KOPT-K1 (cell line): ENCODE results near the gene BTG1.
A peak's percentile ranks its signal among the peaks of the same experiment; 100 is the strongest.
"Not testable (repeated sequence)": the region's sequence is repeated elsewhere in the genome, so short reads cannot be mapped to it uniquely, and the experiment has no call there.

Experiments used
- H3K27ac ChIP-seq: fragments of 200-600 bp; sonication (generic); 2 replicates; pipeline ENCODE4 v1.5.1; 2016; ENCODE audit warnings: antibody characterized with exemption, mild to moderate bottlenecking, low read depth, low read length; ENCODE audit not compliant: poor library complexity, severe bottlenecking
- H3K36me3 ChIP-seq: fragments of 200-600 bp; sonication (generic); 2 replicates; pipeline ENCODE4 v1.5.1; 2017; ENCODE audit warnings: antibody characterized with exemption, mild to moderate bottlenecking, low read length, moderate library complexity; ENCODE audit not compliant: insufficient read depth
- H3K9me3 ChIP-seq: fragments of 200-600 bp; sonication (generic); 2 replicates; pipeline ENCODE4 v1.5.1; 2017; ENCODE audit warnings: antibody characterized with exemption, low read length, mild to moderate bottlenecking; ENCODE audit not compliant: insufficient read depth, poor library complexity, severe bottlenecking

BTG1 gene

DNA sequence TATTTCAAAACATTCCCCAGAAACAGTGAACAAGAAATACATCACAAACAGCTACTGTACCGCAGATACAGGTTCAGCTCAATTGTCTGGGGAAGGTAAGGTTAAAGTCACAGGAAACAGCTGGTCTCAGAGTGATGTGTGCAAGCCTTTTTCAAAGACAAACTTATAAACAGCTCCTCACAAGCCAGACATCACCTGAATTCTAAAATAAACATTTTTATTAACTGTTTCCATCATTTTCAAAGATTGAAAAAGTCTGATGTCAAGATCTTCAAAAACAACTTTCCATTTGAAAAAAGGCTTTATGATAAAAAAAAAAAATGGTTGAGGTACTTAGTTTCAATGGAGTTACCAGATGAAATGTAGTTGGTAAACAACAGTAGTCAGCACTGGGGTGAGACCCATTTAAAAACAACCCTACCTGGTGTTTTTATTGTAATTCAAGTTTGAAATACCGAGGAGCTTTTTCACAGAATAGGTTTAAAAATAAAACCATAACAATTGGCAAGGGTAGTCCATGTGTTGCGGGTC, 4.0 kb downstream of the BTG1 start:
- Histone ChIP-seq H3K36me3 (peaks cover 51% of the 10 kb centered on the region), H3K9me3 (no peaks in the 10 kb centered on the region), H3K27ac (peak overlapping the region; percentile 86)

DNA sequence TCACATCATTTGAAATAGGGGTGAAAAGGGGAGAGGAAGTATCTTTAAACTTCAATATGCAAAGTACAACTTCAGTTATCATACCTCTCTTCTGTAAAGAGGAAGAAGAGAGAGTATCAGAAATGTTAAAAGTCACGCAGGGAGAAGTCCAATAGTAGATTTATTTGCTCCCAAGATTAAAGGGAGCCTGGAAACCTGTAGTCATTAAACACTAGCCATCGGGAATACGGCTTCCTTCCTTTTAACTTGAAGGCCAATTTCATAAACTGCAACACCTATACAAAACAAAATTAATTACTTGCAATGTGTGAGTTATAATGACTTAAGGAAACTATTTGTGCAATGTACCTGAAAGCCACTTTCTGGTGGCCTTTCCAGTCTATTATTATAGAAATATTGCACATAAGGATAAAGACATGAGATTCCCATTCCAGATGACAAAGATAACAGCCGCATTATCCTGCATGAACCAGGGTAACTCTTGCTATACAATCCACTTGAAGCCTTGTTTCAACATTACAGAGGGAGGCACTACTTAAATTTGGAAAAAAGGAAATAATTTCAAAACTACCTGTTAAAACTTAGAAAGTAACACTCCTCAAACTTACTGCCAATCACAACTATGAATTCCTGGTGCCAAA, 4.6 kb downstream of the BTG1 start:
- Histone ChIP-seq H3K9me3 (no peaks in the 10 kb centered on the region), H3K27ac (peak overlapping the region; percentile 33), H3K36me3 (peaks cover 51% of the 10 kb centered on the region)

DNA sequence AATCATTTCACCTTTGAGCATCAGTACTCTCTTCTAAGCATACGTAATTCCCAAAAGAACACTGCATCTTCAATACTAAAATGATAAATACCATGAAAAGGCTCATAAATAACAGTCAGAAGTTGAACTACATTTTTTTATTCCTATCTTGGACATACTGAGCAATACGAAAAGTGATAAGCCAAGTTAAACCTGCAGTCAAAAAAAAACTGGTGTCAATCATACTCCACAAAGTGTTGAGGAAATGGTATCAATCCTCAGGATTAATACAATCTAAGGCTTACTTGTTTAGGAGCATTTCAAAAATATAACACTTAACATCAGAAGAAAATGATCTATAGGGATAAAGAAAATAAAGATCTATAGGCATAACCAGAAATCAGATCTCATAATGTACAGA, 5.5 kb downstream of the BTG1 start:
- Histone ChIP-seq H3K27ac (peak overlapping the region; percentile 2), H3K36me3 (peaks cover 51% of the 10 kb centered on the region), H3K9me3 (no peaks in the 10 kb centered on the region)

DNA sequence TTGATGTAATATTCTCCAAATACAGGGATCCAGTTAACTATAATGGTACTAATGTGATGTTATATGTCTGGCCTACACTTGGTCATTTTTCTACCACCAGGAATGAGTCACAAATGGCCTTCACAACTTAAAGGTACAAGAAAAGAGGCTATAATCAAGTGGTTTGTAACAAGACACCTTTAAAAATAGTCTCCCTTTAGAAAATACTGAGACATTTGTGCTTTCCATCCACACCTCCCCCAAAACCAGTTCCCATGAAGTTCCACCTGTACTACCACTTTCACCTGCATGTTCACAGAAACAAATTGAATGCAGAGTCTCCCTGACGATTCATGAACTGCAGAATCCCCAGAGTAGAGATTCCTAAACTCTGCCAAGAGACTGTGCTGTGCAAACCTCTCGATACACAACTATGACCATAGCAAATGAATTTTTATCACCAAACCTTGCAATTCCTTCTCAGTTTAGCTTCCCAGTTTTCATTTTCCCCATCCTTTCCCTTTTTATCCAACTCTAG, 6.0 kb downstream of the BTG1 start:
- Histone ChIP-seq H3K27ac (peak overlapping the region; percentile 2), H3K36me3 (peaks cover 51% of the 10 kb centered on the region), H3K9me3 (no peaks in the 10 kb centered on the region)

DNA sequence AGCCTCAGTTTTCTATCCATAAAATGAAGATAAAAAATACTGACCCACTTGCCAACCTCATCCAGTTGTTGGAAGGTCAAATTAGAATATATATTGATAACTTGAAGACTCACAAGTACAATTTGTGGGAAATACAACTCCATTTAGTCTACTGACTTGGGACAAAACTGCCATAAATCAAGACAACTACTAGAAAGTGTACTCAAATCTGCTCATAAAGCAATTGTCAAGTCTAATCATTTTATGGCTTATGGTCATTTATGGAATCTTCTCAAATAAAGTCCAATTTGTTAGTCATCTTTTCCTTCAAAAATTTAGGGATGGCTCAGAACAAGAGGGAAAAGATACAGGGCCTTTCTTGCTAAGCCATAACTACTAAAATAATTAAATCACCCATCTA, 7.0 kb downstream of the BTG1 start:
- Histone ChIP-seq H3K36me3 (peaks cover 45% of the 10 kb centered on the region), H3K9me3 (no peaks in the 10 kb centered on the region), H3K27ac (peak overlapping the region; percentile 40)

DNA sequence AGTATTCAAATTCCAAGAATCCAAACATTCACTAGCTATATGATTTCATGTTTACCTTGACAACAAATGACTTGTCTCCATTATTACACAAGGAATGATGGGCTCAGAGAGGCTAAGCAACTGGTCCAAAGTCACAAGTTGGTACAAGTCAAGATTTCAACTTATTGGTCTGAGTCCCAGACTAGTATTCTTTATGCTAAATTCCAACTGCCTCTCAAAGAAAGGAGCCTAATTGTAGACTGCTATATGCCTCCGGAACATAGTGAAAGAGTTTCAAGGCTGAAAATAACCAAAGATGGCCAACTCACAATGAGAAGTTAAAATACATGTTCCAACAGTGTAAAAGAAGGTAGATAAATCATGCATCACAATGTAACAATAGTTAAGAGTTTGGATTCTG, 7.5 kb downstream of the BTG1 start:
- Histone ChIP-seq H3K36me3 (peaks cover 40% of the 10 kb centered on the region), H3K9me3 (no peaks in the 10 kb centered on the region), H3K27ac (peak overlapping the region; percentile 40)

DNA sequence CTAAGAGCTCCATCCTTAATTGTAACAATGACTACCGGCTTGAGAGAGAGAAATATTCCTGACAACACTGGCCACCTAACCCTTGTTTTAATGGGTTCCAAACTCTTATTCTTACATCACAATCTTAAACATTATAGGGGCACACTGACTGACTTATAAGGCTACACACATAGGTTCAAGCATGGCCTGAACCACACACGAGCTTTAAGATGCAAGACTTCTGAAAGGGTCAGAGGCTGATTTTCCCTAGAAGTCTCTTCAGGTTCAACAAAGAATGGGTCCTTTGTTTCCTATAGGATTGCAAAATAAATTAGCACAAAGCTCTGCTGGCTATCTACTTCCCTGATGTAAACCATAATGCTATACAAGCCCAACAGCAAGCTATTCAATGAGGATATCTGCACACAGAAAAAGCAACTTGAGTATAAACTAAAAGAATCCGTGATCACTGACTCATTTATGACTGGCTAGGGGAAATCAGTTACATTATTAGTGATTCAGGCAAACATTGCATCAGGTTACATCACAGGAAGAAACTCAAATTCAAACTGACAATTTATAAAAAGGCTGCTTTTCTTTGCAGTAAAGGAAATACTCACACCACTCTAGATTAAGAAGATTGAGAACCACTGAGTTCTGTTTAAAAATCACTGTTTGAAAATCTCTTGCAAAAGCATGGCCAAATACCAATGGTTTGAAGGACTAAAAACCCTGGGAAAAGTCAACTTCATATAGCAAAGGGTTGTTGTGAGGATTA, 8.5 kb downstream of the BTG1 start:
- H3K9me3 ChIP-seq = no peaks in the 10 kb centered on the region
- peaks cover 30% of the 10 kb centered on the region for H3K36me3 ChIP-seq
- peak overlapping the region; percentile 40 for H3K27ac ChIP-seq

DNA sequence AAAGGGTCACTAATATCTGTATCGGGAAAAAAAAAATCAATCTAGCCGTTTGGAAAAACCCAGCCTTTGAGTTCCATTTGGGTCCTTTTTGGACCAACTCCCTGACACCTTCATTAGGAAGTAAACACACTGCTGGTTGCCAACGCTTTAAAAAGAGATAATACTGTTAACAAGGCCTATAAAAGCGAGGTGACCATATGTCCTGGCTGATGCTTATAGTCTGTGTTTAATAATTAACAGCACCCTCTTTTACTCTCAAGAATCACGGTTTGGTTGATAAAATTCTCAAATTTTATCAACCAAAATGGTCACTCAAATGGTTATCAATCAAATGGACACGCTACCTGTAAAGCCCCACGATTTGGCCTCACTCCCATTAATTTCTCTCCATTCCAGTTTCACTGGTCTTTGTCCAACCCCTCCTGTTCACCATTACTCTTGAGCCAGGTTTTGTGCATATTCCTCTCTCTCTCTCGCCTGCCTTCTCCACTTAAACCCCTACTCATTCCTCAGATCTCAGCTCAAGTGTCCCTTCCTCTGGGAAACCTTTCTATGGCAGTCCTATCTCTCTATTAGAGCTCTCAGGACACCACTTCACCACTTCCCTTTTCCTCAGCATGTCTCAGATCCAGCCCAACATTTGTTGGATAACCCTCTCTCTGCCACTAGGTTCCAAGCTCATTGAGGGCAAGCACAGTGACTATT, 9.5 kb downstream of the BTG1 start:
- Histone ChIP-seq H3K36me3 (peaks cover 22% of the 10 kb centered on the region), H3K27ac (peak overlapping the region; percentile 40), H3K9me3 (no peaks in the 10 kb centered on the region)

DNA sequence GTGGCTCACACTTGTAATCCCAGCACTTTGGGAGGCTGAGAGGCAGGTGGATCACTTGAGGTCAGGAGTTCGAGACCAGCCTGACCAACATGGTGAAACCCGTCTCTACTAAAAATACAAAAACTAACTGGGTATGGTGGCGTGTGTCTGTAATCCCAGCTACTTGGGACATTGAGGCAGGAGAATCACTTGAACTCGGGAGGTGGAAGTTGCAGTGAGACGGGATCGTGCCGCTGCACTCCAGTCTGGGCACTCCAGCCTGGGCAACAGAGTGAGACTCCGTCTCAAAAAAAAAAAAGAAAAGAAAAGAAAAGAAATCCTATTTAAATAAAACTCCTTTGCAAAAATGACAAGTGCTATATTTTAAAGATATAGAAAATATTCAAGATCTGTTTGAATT, 10.1 kb downstream of the BTG1 start:
- peaks cover 15% of the 10 kb centered on the region for H3K36me3 ChIP-seq
- not testable (repeated sequence) for H3K9me3 ChIP-seq, H3K27ac ChIP-seq

DNA sequence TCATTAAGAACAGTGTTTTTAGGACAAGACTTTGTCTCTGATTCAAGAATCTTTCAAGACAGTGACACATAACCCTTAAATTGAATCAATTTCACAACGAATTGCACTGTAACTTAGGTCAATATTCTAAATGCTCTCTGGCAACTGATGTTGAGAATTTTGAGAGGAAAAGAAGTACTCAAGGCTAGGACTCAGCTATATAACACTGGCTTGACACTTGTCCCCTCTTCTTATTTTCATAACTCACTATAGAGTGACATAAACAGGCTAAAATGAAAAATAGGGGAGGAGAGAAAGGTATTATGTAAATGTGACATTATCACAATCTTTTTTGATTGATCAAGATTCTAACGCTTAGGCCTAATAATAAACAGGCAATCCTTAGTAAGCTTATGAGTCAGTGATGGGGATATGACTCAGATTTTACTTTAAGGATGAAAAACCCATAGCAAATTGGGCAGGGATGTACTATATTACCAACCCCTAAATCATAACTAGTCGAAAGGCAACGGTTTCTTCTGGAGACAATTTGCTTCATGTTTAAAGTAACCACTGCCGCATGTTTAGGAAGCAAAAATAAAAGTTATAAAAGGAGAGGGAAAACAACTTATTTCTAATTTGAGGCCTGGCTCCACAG, 10.9 kb downstream of the BTG1 start:
- H3K9me3 ChIP-seq = no peaks in the 10 kb centered on the region
- peaks cover 8% of the 10 kb centered on the region for H3K36me3 ChIP-seq
- peak overlapping the region; percentile 35 for H3K27ac ChIP-seq

DNA sequence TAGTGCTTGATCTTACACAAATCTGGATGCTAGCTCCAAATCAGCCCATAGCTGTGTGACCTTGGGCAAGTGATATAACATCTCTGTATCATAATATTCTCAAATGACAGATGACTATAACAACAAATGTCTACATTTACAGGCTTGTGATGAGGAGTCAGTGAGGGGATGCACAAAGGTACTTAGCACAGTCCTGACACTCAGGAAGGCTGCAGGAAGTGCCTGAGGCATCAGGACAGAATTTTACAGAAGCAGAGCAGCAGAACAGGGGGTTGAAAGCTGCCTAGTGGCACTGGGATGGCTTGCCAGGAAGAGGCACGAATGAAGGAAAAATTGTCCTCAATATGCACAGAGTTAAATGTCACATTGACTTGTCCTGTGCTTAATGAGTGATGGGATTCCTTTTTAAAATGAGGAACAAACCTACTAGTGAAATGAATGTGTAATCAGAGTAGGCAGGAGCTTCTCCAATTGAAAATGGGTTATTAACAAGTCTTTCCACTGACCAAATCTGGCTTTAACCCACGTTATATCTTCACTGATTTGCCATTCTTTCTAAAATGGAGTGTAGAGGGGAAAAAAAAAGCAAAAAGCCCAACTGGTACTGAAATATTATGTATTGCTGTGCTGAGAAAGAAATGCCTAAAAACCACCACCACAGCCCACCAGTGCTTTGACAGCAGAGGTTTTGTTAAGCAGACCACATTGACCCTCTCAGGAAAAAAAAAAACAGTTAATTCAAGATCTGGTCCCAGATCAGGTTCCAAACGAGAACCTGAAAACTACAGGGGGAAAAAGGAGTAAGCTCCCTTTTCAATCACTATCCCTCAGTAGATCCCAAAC, 11.6 kb downstream of the BTG1 start:
- Histone ChIP-seq H3K27ac (peak overlapping the region; percentile 35), H3K9me3 (no peaks in the 10 kb centered on the region), H3K36me3 (peaks cover under 1% of the 10 kb centered on the region; the same call in 1 of the 2 replicates)

DNA sequence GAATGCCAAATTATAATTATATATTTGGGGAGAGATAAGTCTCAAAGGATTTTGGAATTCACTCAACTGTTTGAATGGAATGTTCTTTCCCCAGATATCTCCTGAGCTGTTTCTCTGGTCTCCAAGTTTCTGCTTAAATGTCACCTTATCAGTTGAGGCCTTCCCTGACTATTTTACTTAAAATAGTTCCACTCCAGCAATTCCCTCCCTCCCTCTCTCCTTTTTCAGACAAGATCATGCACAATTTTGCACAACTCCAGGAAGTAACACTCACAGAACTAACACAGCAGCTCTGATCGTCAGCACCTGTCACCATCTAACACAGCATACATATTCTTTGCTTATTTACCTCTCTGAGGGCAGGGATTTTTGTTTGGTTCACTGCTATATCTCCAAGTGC, 12.5 kb downstream of the BTG1 start:
- H3K27ac ChIP-seq = peak overlapping the region; percentile 35
- H3K36me3 ChIP-seq = no peaks in the 10 kb centered on the region
- H3K9me3 ChIP-seq = no peaks in the 10 kb centered on the region

DNA sequence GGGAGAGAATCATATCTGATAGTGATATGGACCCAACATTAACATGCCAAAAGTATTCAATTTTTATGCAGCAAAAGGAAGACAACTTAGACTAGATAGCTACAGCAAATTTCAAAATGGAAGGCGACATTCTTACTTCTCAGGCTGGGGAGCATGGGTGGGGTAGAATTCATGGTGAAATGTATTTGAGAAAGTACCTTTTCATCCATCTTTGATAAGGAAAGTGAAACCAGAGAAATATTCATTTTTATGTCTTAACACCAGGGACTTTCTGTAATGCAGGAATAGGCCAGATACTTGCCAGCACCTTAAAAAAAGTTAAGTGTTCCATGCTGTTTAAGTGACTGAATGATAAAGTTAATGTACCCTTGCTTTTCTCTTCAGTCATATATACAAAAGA, 13.4 kb downstream of the BTG1 start:
- Histone ChIP-seq H3K9me3 (no peaks in the 10 kb centered on the region), H3K36me3 (no peaks in the 10 kb centered on the region), H3K27ac (peak overlapping the region; percentile 35)

DNA sequence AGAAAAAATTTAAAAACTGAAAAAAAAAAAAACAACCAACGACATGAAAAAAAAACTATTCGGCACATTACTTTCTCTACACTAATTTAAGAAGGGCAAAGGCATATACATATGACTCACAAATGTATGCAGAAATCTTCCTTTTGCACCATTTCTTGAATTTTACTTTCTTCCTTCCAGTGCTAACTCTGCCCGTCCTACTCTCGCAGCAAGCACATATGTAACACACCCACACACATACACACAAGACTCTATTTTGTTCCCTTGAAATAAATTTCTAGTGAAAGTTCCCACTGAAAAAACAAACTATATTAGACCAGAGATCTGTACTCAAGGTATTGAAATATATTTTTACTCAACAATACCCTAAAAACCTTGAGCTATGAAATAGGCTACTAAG, 14.6 kb downstream of the BTG1 start:
- no peaks in the 10 kb centered on the region for H3K36me3 ChIP-seq
- no peak overlapping the region for H3K27ac ChIP-seq
- no peaks in the 10 kb centered on the region for H3K9me3 ChIP-seq
